H1 (cell line): ENCODE results near the gene SEMA3C. TPM values are rescaled to one million over a fixed set of nuclear protein-coding genes. Genes with fewer than 3 reads are reported as not detected.

ENCODE experiments used
- CTCF ChIA-PET: fragments of 300-600 bp; sonication (Branson Sonifier 250); formaldehyde crosslinking; loops from one replicate; lab custom pipeline; 2021; ENCODE audit not compliant: partially characterized antibody; lab: Charles Lee
- POLR2A ChIA-PET: fragments of 300-600 bp; sonication (Branson Sonifier 250); formaldehyde crosslinking; loops from one replicate; lab custom pipeline; 2021; ENCODE audit warnings: inconsistent platforms; ENCODE audit not compliant: partially characterized antibody; lab: Charles Lee
- DNase-seq, 2 experiments: peaks; one replicate each; pipeline versions ENCODE4 v3.0.0 to v3.0.0-alpha.2; 2010 to 2022; ENCODE audit warnings: low spot score in 2 of 2, low read depth in 1 of 2, mixed read lengths in 1 of 2
- FAIRE-seq: peaks from 2 replicates; lab custom pipeline; 2011; peaks lifted over from hg19 to GRCh38; lab: Jason Lieb, UNC
- H2AFZ ChIP-seq: 2 replicates; pipeline ENCODE4 v1.8.1; 2012; ENCODE audit warnings: low read length, inconsistent platforms
- H2AK5ac ChIP-seq: 2 replicates; pipeline ENCODE4 v1.6.1; 2013; ENCODE audit warnings: low read depth, low read length
- H2BK120ac ChIP-seq: replicated peaks from 2 replicates; pipeline ENCODE3; 2013; ENCODE audit warnings: low read depth, low read length, inconsistent platforms
- H2BK12ac ChIP-seq: 2 replicates; pipeline ENCODE4 v1.6.1; 2013; ENCODE audit warnings: low read depth, low read length
- H2BK15ac ChIP-seq: 2 replicates; pipeline ENCODE4 v1.6.1; 2013; ENCODE audit warnings: low read length
- H2BK20ac ChIP-seq: 2 replicates; pipeline ENCODE4 v1.6.1; 2013; ENCODE audit warnings: low read length
- H2BK5ac ChIP-seq: 2 replicates; pipeline ENCODE4 v1.6.1; 2013; ENCODE audit warnings: low read depth, low read length
- H3K14ac ChIP-seq: 2 replicates; pipeline ENCODE4 v1.6.1; 2013; ENCODE audit warnings: inconsistent platforms; ENCODE audit not compliant: insufficient read length
- H3K18ac ChIP-seq: 2 replicates; pipeline ENCODE4 v1.6.1; 2013; ENCODE audit warnings: low read length; ENCODE audit errors: extremely low read depth
- H3K23ac ChIP-seq: 2 replicates; pipeline ENCODE4 v1.6.1; 2013; ENCODE audit warnings: inconsistent platforms; ENCODE audit not compliant: insufficient read length
- H3K23me2 ChIP-seq: 2 replicates; pipeline ENCODE4 v1.6.1; 2013; ENCODE audit warnings: low read depth, low read length
- H3K27ac ChIP-seq: 2 replicates; pipeline ENCODE4 v1.6.1; 2011; ENCODE audit warnings: low read depth, low read length, inconsistent platforms
- H3K27me3 ChIP-seq, 4 experiments: replicated peaks in 1 of 4; 1 replicate in 1 of 4; 2 replicates in 3 of 4; pipeline versions ENCODE4 v1.6.1 to v1.8.1; 2011 to 2013; ENCODE audit warnings: low read length in 3 of 4, mild to moderate bottlenecking in 3 of 4, inconsistent platforms in 2 of 4, mixed read lengths in 2 of 4, moderate library complexity in 1 of 4; ENCODE audit not compliant: control insufficient read depth in 3 of 4, insufficient read depth in 3 of 4; ENCODE audit errors: extremely low read depth in 1 of 4
- H3K36me3 ChIP-seq, 4 experiments: 2 replicates each; pipeline versions ENCODE4 v1.6.1 to v1.8.1; 2011 to 2013; ENCODE audit warnings: mild to moderate bottlenecking in 4 of 4, low read length in 3 of 4, moderate library complexity in 2 of 4, control low read depth in 1 of 4, inconsistent platforms in 1 of 4; ENCODE audit not compliant: insufficient read depth in 4 of 4, control insufficient read depth in 2 of 4
- H3K4ac ChIP-seq: replicated peaks from 2 replicates; pipeline ENCODE3; 2013; ENCODE audit warnings: low read length, low read depth, mixed read lengths, inconsistent platforms; ENCODE audit not compliant: insufficient read length
- H3K4me1 ChIP-seq, 4 experiments: replicated peaks in 1 of 4; 1 replicate in 1 of 4; 2 replicates in 3 of 4; pipeline versions ENCODE4 v1.6.1 to v1.8.1; 2011 to 2013; ENCODE audit warnings: low read length in 3 of 4, inconsistent platforms in 2 of 4, mixed read lengths in 1 of 4; ENCODE audit not compliant: insufficient read depth in 4 of 4, control insufficient read depth in 3 of 4
- H3K4me2 ChIP-seq, 2 experiments: 2 replicates each; pipeline versions ENCODE4 v1.6.1 to v1.8.1; 2011 to 2013; ENCODE audit warnings: low read depth in 2 of 2, low read length in 2 of 2, control low read depth in 1 of 2, inconsistent platforms in 1 of 2, mild to moderate bottlenecking in 1 of 2; ENCODE audit not compliant: insufficient read depth in 1 of 2
- H3K4me3 ChIP-seq, 4 experiments: fragments of 200-600, 300-600 bp in 1 of 4; sonication (generic), shearing (Covaris generic), sonication (Bioruptor Twin) in 1 of 4; 2 replicates each; pipeline versions ENCODE4 v1.5.1 to v1.8.1; 2011 to 2016; ENCODE audit warnings: low read length in 4 of 4, low read depth in 3 of 4, control low read depth in 2 of 4, inconsistent platforms in 2 of 4, mild to moderate bottlenecking in 2 of 4, mixed read lengths in 1 of 4, moderate library complexity in 1 of 4; ENCODE audit not compliant: insufficient read depth in 2 of 4; ENCODE audit errors: extremely low read depth in 1 of 4
- H3K56ac ChIP-seq: replicated peaks from 2 replicates; pipeline ENCODE3; 2013; ENCODE audit warnings: low read depth, mild to moderate bottlenecking, mixed read lengths, low read length, inconsistent platforms; ENCODE audit not compliant: insufficient read length
- H3K79me1 ChIP-seq: 2 replicates; pipeline ENCODE4 v1.6.1; 2013; ENCODE audit warnings: low read depth, low read length, control low read depth
- H3K79me2 ChIP-seq, 2 experiments: 2 replicates each; pipeline versions ENCODE4 v1.6.1 to v1.8.1; 2012 to 2013; ENCODE audit warnings: low read length in 2 of 2, mild to moderate bottlenecking in 2 of 2, inconsistent platforms in 1 of 2; ENCODE audit not compliant: insufficient read depth in 2 of 2, control insufficient read depth in 1 of 2
- H3K9ac ChIP-seq, 4 experiments: replicated peaks in 1 of 4; 1 replicate in 1 of 4; 2 replicates in 3 of 4; pipeline versions ENCODE4 v1.6.1 to v1.8.1; 2011 to 2013; ENCODE audit warnings: low read depth in 3 of 4, low read length in 3 of 4, control low read depth in 2 of 4, mild to moderate bottlenecking in 2 of 4, moderate library complexity in 2 of 4, inconsistent platforms in 1 of 4; ENCODE audit errors: extremely low read depth in 1 of 4
- H3K9me3 ChIP-seq, 2 experiments: 2 replicates each; pipeline versions ENCODE4 v1.6.1 to v1.8.1; 2012 to 2013; ENCODE audit warnings: mild to moderate bottlenecking in 2 of 2, moderate library complexity in 2 of 2, control low read depth in 1 of 2, inconsistent platforms in 1 of 2, low read depth in 1 of 2, low read length in 1 of 2, mixed read lengths in 1 of 2; ENCODE audit not compliant: insufficient read depth in 2 of 2
- H4K20me1 ChIP-seq, 2 experiments: replicated peaks in 1 of 2; 2 replicates each; pipeline versions ENCODE3 to v1.8.1; 2011 to 2013; ENCODE audit warnings: inconsistent platforms in 2 of 2, low read length in 2 of 2, mild to moderate bottlenecking in 1 of 2; ENCODE audit not compliant: insufficient read depth in 2 of 2, control insufficient read depth in 1 of 2
- H4K5ac ChIP-seq: 2 replicates; pipeline ENCODE4 v1.6.1; 2013; ENCODE audit warnings: low read length, low read depth, mixed read lengths, inconsistent platforms; ENCODE audit not compliant: insufficient read length
- H4K8ac ChIP-seq: 2 replicates; pipeline ENCODE4 v1.8.0; 2013; ENCODE audit warnings: mild to moderate bottlenecking, moderate library complexity, low read length, inconsistent platforms; ENCODE audit not compliant: insufficient read depth; ENCODE audit errors: extremely low read depth
- H4K91ac ChIP-seq: replicated peaks from 2 replicates; pipeline ENCODE3; 2013; ENCODE audit warnings: low read length, mixed read lengths, inconsistent platforms; ENCODE audit not compliant: insufficient read length
- BACH1 ChIP-seq: IDR thresholded peaks from 2 replicates; pipeline ENCODE4 v1.6.1; 2012; ENCODE audit warnings: low read length, improper control_type of control experiment
- EGR1 ChIP-seq: IDR thresholded peaks from 2 replicates; pipeline ENCODE4 v1.6.1; 2011; ENCODE audit warnings: low read depth, low read length, borderline replicate concordance
- POLR2AphosphoS5 ChIP-seq: IDR thresholded peaks from 2 replicates; pipeline ENCODE4 v1.6.1; 2011; ENCODE audit warnings: low read depth, low read length
- POU5F1 ChIP-seq: IDR thresholded peaks from 2 replicates; pipeline ENCODE4 v1.6.1; 2011; ENCODE audit warnings: low read depth, mild to moderate bottlenecking, low read length, moderate library complexity
- SP2 ChIP-seq: IDR thresholded peaks from 2 replicates; pipeline ENCODE4 v1.6.1; 2012; ENCODE audit warnings: mild to moderate bottlenecking, low read length, inconsistent platforms
- YY1 ChIP-seq: IDR thresholded peaks from 2 replicates; pipeline ENCODE4 v1.6.1; 2011; ENCODE audit warnings: low read depth, mild to moderate bottlenecking, low read length
- WGBS, 2 experiments: shearing (Covaris generic) in 1 of 2; methylation state at CpG; one replicate each; pipeline versions ENCODE4 v1.1.6 to v1.1.7; 2013 to 2015; ENCODE audit warnings: low lambda C conversion rate in 2 of 2, mixed read lengths in 2 of 2, inconsistent platforms in 1 of 2, low coverage in 1 of 2, missing lambda C conversion rate in 1 of 2; ENCODE audit not compliant: insufficient replicate concordance in 2 of 2, insufficient coverage in 1 of 2, insufficient read length in 1 of 2; ENCODE audit errors: extremely low coverage in 1 of 2, missing lambda C conversion rate in 1 of 2; 5-methylcytosine and 5-hydroxymethylcytosine counted together
- polyA plus RNA-seq, 7 experiments: library from polyadenylated mRNA; depleted of rRNA in 3 of 7; stranded (reverse) in 5 of 7; unstranded in 2 of 7; fragments of >200 nt in 5 of 7; fragments of 200-250 nt in 2 of 7; gene quantifications; 1 replicate in 5 of 7; 2 replicates in 1 of 7; 4 replicates in 1 of 7; pipeline versions ENCODE4 v1.2.1 to v1.2.3, GENCODE V29; 2011 to 2013; ENCODE audit warnings: missing spikeins in 2 of 7, mixed read lengths in 2 of 7
- total RNA-seq: library from RNA; stranded (reverse); fragmentation: NEBNext Ultra II Directional; extraction: Animal tissue kit (Norgen Biotek cat#: 25700); gene quantifications from 2 replicates; pipeline ENCODE4 v1.2.1, GENCODE V29; 2021

Gene SEMA3C
- total and polyA plus RNA-seq, 2 of the 8 experiments (the other 6 are each of a cell fraction or from before 2014, with no cell fraction given) = 0.15 to 1.4 TPM

DNA sequence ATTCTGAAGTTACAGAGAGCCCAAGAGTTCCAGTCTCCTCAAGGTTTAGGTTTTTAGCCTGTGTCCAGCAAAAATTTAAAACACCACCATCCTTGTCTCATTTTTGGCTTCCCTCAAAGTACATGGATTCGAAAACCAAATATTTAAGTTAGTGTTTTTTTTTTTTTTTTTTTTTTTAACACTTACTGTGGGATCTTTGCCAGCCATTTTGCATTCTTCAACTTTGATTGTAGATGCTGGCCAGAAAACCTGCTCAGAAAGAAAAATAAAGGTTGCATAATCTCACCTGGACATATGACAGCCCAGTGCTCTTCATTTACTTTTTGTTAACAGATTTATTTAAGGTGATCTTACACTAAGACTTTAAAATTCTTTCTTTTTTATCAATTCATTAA, 91.6 kb downstream of the SEMA3C start:
- Histone ChIP-seq H3K4me3 (no peak overlapping the region), H3K23ac (no peak overlapping the region), H4K8ac (no peak overlapping the region), H3K23me2 (no peaks in the 10 kb centered on the region), H3K9ac (no peak overlapping the region), H2BK5ac (no peak overlapping the region), H2BK20ac (no peak overlapping the region), H2AFZ (no peak overlapping the region), H3K9me3 (no peaks in the 10 kb centered on the region), H3K4me1 (no peaks in the 10 kb centered on the region), H3K79me2 (no peaks in the 10 kb centered on the region), H3K4me2 (no peak overlapping the region), H3K18ac (no peak overlapping the region), H3K27ac (no peak overlapping the region), H2AK5ac (no peak overlapping the region), H4K20me1 (no peaks in the 10 kb centered on the region), H3K14ac (no peak overlapping the region), H3K27me3 (no peaks in the 10 kb centered on the region), H4K5ac (no peak overlapping the region), H3K4ac (no peak overlapping the region), H3K79me1 (no peaks in the 10 kb centered on the region), H2BK120ac (no peak overlapping the region), H3K36me3 (no peaks in the 10 kb centered on the region), H2BK12ac (no peak overlapping the region), H2BK15ac (no peak overlapping the region), H4K91ac (no peak overlapping the region), H3K56ac (no peak overlapping the region)
- ChIA-PET POLR2A (no interaction called here), CTCF (no interaction called here)
- 78% methylated on average over 1 of the region's 1 CpG; no CpG with 5 or more reads in 1 of the 2 experiments for WGBS, 2 experiments
- no peak for FAIRE-seq
- no peak for DNase-seq
- TF ChIP-seq POLR2AphosphoS5 = no peak
- no peak for TF ChIP-seq YY1
- no peak for TF ChIP-seq SP2
- TF ChIP-seq POU5F1 = no peak
- no peak for TF ChIP-seq BACH1
- no peak for TF ChIP-seq EGR1
